Uterus (tissue), 4 donors: ENCODE data around the gene BAZ1A. TPM values are rescaled to one million over a fixed set of nuclear protein-coding genes. Genes with fewer than 3 reads are reported as not detected.
A peak's percentile ranks its signal among the peaks of the same experiment; 100 is the strongest.

ENCODE experiments used
- DNase-seq, 2 donors: peaks; one replicate each; pipeline ENCODE4 v3.0.0-alpha.2; 2019 to 2020
- H3K27ac ChIP-seq, 2 donors: fragments of 200-600 bp; sonication (generic); 1 replicate in 1 of 2; 2 replicates in 1 of 2; pipeline ENCODE4 v1.5.1; 2016 to 2018
- H3K27me3 ChIP-seq, 2 donors: fragments of 200-600 bp; sonication (generic); one replicate each; pipeline ENCODE4 v1.5.1; 2018 to 2019; ENCODE audit warnings: control low read depth in 1 of 2
- H3K36me3 ChIP-seq, 2 donors: fragments of 200-600 bp; sonication (generic); one replicate each; pipeline ENCODE4 v1.5.1; 2019; ENCODE audit warnings: control low read depth in 1 of 2
- H3K4me1 ChIP-seq, 2 donors: fragments of 200-600 bp; sonication (generic); one replicate each; pipeline ENCODE4 v1.5.1; 2018 to 2019; ENCODE audit warnings: control low read depth in 1 of 2
- H3K4me3 ChIP-seq, 2 donors: fragments of 200-600 bp; sonication (generic); 1 replicate in 1 of 2; 2 replicates in 1 of 2; pipeline ENCODE4 v1.5.1; 2018 to 2019; ENCODE audit warnings: mild to moderate bottlenecking in 1 of 2
- H3K9me3 ChIP-seq, 2 donors: fragments of 200-600 bp; sonication (generic); one replicate each; pipeline ENCODE4 v1.5.1; 2019; ENCODE audit warnings: control low read depth in 1 of 2
- POLR2A ChIP-seq, 2 donors: fragments of 450-650 bp; IDR thresholded peaks; one replicate each; pipeline ENCODE4 v1.6.1; 2016; ENCODE audit warnings: antibody characterized with exemption in 2 of 2, mild to moderate bottlenecking in 1 of 2, moderate library complexity in 1 of 2
- intact Hi-C: fragments of 100-400 bp; cut with DNase I; formaldehyde crosslinking; loops from one replicate; pipeline ENCODE4 v1.15.1; 2023; ENCODE audit warnings: low total_unique reads
- total RNA-seq, 4 donors: library from RNA; depleted of rRNA in 3 of 4; stranded (reverse); fragments of >200 nt in 3 of 4; gene quantifications; one replicate each; pipeline versions ENCODE4 v1.1.0 to v1.2.4, GENCODE V29; 2014 to 2023
- TF ChIP-seq, protein P1 (sequence below), 4 experiments: fragments of 200-600 bp in 2 of 4; fragments of 450-650 bp in 2 of 4; sonication (generic) in 2 of 4; IDR thresholded peaks; one replicate each; pipeline ENCODE4 v1.5.1; 2016 to 2019; ENCODE audit warnings: antibody characterized with exemption in 4 of 4, mild to moderate bottlenecking in 2 of 4, moderate library complexity in 1 of 4
- donor health status: DM: yes; HTN: yes; CAD: no.

The BAZ1A gene
- total RNA-seq, 4 donors from 2014 or later = 11.8 to 42.0 (median 27.3) TPM

DNA sequence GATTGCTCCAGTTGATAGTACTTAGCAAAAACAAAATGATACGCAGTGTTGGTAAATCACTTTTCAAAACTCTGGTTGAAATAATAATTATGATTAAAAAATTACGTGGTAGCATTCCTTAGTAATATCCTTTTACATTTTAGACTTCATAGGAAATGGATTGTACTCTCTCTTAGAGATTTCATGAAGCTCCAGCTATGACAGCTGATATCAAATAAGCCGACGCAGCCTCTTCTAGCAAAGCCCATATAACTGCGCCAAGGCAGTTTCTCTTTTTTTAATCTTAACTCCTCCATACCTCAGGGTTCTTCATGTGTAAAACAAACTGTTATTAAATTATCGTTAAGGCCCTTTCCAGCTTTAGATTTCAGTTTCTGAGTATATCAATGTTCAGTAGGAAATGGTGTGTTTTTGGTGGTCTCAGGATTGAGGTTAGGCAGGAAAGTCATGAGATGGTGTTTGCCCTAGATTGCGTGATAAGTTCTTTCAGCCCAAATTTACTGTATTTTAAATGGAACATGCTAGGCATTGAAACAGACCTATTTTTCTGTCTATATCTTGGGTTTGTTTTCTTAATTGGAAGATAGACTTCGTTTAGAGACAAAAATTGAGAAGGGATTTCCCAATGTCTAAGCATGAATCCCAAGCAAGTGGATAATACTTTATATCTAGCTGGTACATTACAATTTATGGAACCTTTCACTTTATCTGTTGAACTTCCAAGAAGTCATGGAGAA, 159.9 kb downstream of the BAZ1A start:
- Histone ChIP-seq H3K27me3 (no peaks in the 10 kb centered on the region), H3K4me1 (no peaks in the 10 kb centered on the region), H3K27ac (peak overlapping the region; percentile 98 to 100), H3K4me3 (peak overlapping the region; percentile 86 to 96), H3K9me3 (no peaks in the 10 kb centered on the region), H3K36me3 (no peaks in the 10 kb centered on the region)
- no peak for DNase-seq
- TF ChIP-seq, protein P1, sequence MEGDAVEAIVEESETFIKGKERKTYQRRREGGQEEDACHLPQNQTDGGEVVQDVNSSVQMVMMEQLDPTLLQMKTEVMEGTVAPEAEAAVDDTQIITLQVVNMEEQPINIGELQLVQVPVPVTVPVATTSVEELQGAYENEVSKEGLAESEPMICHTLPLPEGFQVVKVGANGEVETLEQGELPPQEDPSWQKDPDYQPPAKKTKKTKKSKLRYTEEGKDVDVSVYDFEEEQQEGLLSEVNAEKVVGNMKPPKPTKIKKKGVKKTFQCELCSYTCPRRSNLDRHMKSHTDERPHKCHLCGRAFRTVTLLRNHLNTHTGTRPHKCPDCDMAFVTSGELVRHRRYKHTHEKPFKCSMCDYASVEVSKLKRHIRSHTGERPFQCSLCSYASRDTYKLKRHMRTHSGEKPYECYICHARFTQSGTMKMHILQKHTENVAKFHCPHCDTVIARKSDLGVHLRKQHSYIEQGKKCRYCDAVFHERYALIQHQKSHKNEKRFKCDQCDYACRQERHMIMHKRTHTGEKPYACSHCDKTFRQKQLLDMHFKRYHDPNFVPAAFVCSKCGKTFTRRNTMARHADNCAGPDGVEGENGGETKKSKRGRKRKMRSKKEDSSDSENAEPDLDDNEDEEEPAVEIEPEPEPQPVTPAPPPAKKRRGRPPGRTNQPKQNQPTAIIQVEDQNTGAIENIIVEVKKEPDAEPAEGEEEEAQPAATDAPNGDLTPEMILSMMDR (IDR thresholded peaks at IDR 0.05) = no peak
- TF ChIP-seq POLR2A (IDR thresholded peaks at IDR 0.05) = no peak
- intact Hi-C loops = no loop called here

DNA sequence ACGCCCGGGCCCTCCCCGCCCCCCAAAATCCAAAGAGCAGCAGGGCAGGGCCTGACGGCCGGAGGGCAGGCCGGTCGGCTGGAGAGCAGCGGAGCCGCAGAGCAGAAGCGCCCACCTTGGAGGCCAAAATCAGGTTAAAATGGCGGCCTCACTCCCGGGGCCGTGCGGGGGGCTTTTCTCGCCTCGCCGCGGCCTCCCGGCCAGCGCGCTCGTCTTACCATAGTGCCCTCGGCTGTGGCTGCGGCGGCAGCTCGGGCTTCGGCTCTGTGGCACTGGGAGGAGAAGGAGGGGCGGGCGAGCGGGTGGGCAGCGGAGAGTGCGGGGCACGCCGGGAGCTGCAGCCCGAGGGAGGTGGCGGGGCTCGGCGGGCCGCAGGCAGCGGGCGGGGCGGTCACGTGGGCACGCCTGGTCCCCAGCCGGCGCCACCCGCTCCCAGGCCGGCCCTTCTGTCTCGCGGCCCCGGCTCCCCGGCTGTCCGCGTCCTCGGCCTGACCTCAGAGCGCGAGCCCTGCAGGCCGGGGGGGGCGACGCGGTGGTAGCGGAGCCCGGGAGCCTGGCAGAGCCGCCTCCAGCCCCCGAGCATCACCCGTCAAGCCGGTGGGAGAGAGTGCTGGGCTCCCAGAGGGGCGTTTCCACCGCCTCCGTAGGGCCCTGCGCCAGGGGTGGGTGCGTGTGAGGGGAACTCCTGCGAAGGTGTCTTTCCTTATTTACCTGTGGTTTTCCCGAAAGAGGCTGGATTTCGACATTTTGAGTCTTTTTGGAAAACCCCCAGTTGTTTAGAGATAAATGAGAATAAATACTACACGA, 160.6 kb downstream of the BAZ1A start, which contains the start of gene CFL2:
TSS of gene CFL2 (minus strand) at position 274 of the 807 bp plus-strand sequence. CDS start at position 221, 53 bp downstream.
- Histone ChIP-seq H3K36me3 (no peaks in the 10 kb centered on the region), H3K27me3 (no peaks in the 10 kb centered on the region), H3K27ac (peak within 1 kb of the TSS; percentile 98 to 100), H3K4me3 (peak within 1 kb of the TSS; percentile 86 to 96), H3K4me1 (no peaks in the 10 kb centered on the region), H3K9me3 (no peaks in the 10 kb centered on the region)
- TF ChIP-seq, protein P1 (IDR thresholded peaks at IDR 0.05) = peak in 1 of 4 experiments; percentile 6
- TF ChIP-seq POLR2A (IDR thresholded peaks at IDR 0.05) = peak; percentile 78 to 79
- DNase-seq = peak; percentile 83
- intact Hi-C loops = loop anchor here (5.0 kb wide), 1 partner anchor 158 kb away; no protein-coding TSS in a partner anchor

DNA sequence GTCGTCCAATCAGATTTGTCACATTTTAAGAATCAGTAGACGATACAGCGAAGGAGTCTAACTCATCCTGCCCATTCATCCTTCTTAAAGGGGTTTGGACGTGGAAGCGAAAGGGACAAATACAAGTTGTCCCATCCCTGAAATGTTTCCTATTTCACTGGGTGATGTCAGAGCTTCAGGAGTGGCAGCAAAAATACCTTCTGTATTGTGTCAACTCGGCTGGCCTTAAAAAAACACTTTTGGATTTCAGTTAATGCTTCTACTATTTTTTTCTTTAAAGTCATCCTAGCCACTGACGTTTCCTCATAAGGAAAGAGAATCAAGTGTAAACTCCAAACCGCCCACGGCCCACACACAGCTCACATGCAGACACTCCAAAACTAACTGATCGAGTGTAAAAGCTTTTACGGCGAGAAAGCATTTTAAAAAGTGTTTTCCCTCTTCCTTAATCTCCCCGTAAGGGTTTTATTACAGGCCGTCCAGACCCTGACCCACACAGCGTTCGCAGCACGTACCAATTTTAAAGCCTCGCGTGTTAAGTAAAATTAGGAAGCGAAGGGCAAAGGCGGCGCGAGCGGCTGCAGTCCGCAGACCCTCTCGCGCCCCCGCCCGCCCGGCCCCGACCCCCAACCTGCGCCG, 161.4 kb downstream of the BAZ1A start:
- peak overlapping the region; percentile 86 to 96 for H3K4me3 ChIP-seq
- no peaks in the 10 kb centered on the region for H3K4me1 ChIP-seq
- H3K27ac ChIP-seq = peak overlapping the region; percentile 98 to 100
- TF ChIP-seq, protein P1 (IDR thresholded peaks at IDR 0.05) = no peak
- peak; percentile 34 to 39 for TF ChIP-seq POLR2A (IDR thresholded peaks at IDR 0.05)
- peak; percentile 47 to 61 for DNase-seq
- H3K27me3 ChIP-seq = no peaks in the 10 kb centered on the region
- no peaks in the 10 kb centered on the region for H3K36me3 ChIP-seq
- intact Hi-C loops = loop anchor here (5.0 kb wide), 1 partner anchor 159 kb away; no protein-coding TSS in a partner anchor
- H3K9me3 ChIP-seq = no peaks in the 10 kb centered on the region

DNA sequence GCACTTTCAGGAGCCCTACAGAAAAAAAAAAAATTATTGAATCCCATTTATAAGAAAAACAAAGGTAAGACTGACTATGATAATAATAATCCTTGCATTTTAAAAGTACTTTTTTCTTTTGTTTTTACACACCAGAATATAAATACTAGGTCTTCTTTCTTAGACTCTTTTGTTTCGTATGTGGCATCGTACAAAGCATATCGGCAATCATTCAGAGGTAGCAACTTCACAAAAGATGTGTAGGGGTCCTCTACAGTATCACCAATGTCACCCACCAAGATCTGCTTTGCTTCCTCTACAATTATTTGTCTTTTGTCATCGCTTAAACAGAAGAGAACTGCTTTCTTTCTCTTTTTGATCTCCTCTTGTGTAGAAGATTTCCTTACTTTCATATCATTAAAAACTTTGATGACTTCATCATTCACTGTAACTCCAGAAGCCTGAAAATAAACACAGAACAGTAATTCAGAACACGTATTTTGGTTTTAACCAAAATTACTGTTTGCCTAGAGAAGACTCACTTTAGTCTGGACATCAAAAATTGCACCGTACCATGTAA, 162.0 kb downstream of the BAZ1A start:
- Histone ChIP-seq H3K9me3 (no peaks in the 10 kb centered on the region), H3K4me3 (peak overlapping the region; percentile 86 to 96), H3K36me3 (no peaks in the 10 kb centered on the region), H3K27me3 (no peaks in the 10 kb centered on the region), H3K27ac (peak overlapping the region; percentile 98 to 100), H3K4me1 (no peaks in the 10 kb centered on the region)
- DNase-seq = no peak
- no peak for TF ChIP-seq POLR2A (IDR thresholded peaks at IDR 0.05)
- TF ChIP-seq, protein P1 (IDR thresholded peaks at IDR 0.05) = no peak
- intact Hi-C loops = loop anchor here (5.0 kb wide), 1 partner anchor 159 kb away; no protein-coding TSS in a partner anchor
